Mucosa of rectum (tissue), 2 donors: ENCODE results near the gene LSMEM2.

Source experiments
- H3K27ac ChIP-seq, 2 donors: one replicate each; pipeline ENCODE4 v1.7.0; 2013; ENCODE audit warnings: inconsistent platforms in 2 of 2, low read depth in 2 of 2, low read length in 2 of 2
- H3K27me3 ChIP-seq, 2 donors: one replicate each; pipeline ENCODE4 v1.7.0; 2013; ENCODE audit warnings: low read length in 2 of 2; ENCODE audit not compliant: control insufficient read depth in 2 of 2, insufficient read depth in 2 of 2
- H3K36me3 ChIP-seq, 2 donors: one replicate each; pipeline ENCODE4 v1.7.0; 2013; ENCODE audit warnings: low read length in 2 of 2; ENCODE audit not compliant: control insufficient read depth in 2 of 2, insufficient read depth in 2 of 2
- H3K4me1 ChIP-seq, 2 donors: one replicate each; pipeline ENCODE4 v1.7.0; 2013; ENCODE audit warnings: low read length in 2 of 2, mild to moderate bottlenecking in 1 of 2; ENCODE audit not compliant: control insufficient read depth in 2 of 2, insufficient read depth in 2 of 2
- H3K4me3 ChIP-seq, 2 donors: one replicate each; pipeline ENCODE4 v1.7.0; 2013; ENCODE audit warnings: low read length in 2 of 2
- H3K9ac ChIP-seq, 2 donors: one replicate each; pipeline ENCODE4 v1.7.0; 2013; ENCODE audit warnings: low read length in 2 of 2, low read depth in 1 of 2, mild to moderate bottlenecking in 1 of 2
- H3K9me3 ChIP-seq, 2 donors: one replicate each; pipeline ENCODE4 v1.7.0; 2013; ENCODE audit warnings: low read length in 2 of 2; ENCODE audit not compliant: control insufficient read depth in 2 of 2
- donor health status: healthy.
- donor health status: Normal muscosa, but diverticular disease.

The LSMEM2 gene

GRCh38 chr3:50237133-50237651 lies 41.7 kb upstream of the LSMEM2 start:
- Histone ChIP-seq H3K9ac (peak overlapping the region; percentile 74 to 94), H3K36me3 (peaks cover 0 to 3% of the 10 kb centered on the region in 2 donors), H3K4me3 (peak overlapping the region; percentile 78 to 88), H3K27me3 (no peaks in the 10 kb centered on the region), H3K9me3 (no peaks in the 10 kb centered on the region), H3K4me1 (peaks cover 49 to 51% of the 10 kb centered on the region in 2 donors), H3K27ac (peak overlapping the region; percentile 78 to 91)

DNA sequence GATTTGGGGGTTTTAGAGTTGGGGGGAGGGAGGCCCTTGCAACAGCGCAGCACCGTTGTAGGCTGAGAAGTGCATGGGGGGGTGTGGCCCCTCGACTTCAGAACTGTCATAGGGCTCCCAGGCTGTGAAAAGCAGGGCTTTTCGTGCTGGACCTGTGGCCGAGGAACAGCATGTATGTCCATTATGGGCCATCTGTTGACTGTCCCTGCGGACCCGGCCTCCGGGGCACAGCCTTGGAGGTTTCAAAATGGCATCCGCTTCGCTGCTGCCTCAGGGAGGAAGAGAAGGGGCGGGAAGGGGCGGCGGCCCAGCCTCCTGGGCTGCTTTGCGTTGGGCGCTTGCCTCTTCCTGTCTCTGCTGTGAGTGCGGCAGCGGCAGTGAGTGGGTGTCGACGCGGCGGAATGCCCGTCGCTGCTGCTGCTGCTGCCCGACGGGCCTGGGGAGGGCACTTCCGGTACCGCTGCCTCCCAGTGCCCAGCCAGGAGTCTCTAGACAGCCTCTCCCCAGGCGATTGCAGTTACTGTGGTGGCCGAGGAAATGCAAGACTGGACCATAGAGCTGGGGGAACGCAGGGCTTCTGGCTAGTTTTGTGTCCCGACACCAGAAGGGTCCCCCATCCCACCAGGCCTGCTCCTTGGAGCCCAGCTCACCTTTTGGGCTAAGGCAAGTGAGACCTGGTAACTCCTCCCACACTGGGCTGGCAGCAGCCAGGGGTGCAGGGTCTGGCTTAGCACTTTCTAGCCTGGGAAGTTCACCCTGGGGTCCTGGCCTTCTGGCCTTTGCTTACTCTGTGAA lies 40.9 kb upstream of the LSMEM2 start:
- peak overlapping the region; percentile 74 to 94 for H3K9ac ChIP-seq
- H3K27me3 ChIP-seq = no peaks in the 10 kb centered on the region
- H3K9me3 ChIP-seq = no peaks in the 10 kb centered on the region
- peak overlapping the region; percentile 78 to 88 for H3K4me3 ChIP-seq
- peaks cover 57 to 59% of the 10 kb centered on the region in 2 donors for H3K4me1 ChIP-seq
- H3K36me3 ChIP-seq = peaks cover 0 to 3% of the 10 kb centered on the region in 2 donors
- peak overlapping the region; percentile 78 to 91 for H3K27ac ChIP-seq

GRCh38 chr3:50238549-50239026 lies 40.3 kb upstream of the LSMEM2 start:
- H3K9ac ChIP-seq = peak overlapping the region; percentile 25 to 56
- peaks cover 63 to 65% of the 10 kb centered on the region in 2 donors for H3K4me1 ChIP-seq
- H3K9me3 ChIP-seq = no peaks in the 10 kb centered on the region
- peaks cover 0 to 3% of the 10 kb centered on the region in 2 donors for H3K36me3 ChIP-seq
- H3K27ac ChIP-seq = peak overlapping the region; percentile 78 to 91
- no peaks in the 10 kb centered on the region for H3K27me3 ChIP-seq
- peak overlapping the region; percentile 78 to 88 for H3K4me3 ChIP-seq

DNA sequence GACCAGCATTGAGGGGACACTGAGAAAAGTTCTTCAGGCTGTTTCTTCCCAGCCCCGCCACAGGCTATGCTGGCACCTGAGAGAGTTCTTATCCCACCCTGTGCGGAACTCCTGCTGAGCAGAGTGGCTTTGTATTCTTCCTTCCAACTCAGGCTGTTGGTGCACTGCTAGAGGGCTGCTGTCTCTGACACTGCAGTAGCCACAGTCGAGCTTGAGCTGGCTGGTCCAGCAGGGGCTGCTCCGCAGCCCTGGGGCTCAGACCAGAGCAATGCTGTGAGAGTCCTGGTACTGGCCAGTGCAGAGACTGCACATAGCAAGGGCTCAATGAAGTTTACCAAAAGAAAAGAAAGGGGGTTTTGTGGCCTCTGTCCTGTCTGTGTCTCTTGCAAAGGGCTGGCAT lies 39.2 kb upstream of the LSMEM2 start:
- no peak overlapping the region for H3K4me3 ChIP-seq
- H3K9me3 ChIP-seq = no peaks in the 10 kb centered on the region
- no peak overlapping the region for H3K9ac ChIP-seq
- peaks cover 0 to 6% of the 10 kb centered on the region in 2 donors for H3K36me3 ChIP-seq
- no peaks in the 10 kb centered on the region for H3K27me3 ChIP-seq
- H3K27ac ChIP-seq = peak overlapping the region in 1 of 2 donors; percentile 9
- H3K4me1 ChIP-seq = peaks cover 65 to 71% of the 10 kb centered on the region in 2 donors

DNA sequence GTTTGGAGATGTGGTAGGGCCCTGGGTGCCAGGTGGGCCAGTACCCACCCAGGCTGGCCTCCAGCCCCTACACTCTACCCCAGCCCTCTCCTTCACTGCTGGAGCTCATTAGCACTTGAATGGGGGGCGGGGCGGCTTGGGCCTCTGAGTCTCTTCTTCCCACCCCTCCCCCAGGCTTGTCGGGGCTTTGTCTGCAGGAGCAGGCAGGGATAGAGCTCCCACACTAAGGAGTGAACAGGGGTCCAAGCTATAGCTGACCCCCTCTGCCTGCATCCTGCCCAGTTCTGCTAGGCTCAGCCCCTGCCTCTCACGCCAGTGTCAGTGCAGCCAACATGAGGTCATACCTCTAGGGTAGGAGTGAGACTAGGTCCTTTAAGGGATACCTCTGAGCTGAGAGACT lies 37.7 kb upstream of the LSMEM2 start:
- Histone ChIP-seq H3K36me3 (peaks cover 0 to 6% of the 10 kb centered on the region in 2 donors), H3K4me3 (no peak overlapping the region), H3K4me1 (peaks cover 71 to 72% of the 10 kb centered on the region in 2 donors), H3K27ac (peak overlapping the region in 1 of 2 donors; percentile 79), H3K27me3 (no peaks in the 10 kb centered on the region), H3K9me3 (no peaks in the 10 kb centered on the region), H3K9ac (peak overlapping the region in 1 of 2 donors; percentile 26)

DNA sequence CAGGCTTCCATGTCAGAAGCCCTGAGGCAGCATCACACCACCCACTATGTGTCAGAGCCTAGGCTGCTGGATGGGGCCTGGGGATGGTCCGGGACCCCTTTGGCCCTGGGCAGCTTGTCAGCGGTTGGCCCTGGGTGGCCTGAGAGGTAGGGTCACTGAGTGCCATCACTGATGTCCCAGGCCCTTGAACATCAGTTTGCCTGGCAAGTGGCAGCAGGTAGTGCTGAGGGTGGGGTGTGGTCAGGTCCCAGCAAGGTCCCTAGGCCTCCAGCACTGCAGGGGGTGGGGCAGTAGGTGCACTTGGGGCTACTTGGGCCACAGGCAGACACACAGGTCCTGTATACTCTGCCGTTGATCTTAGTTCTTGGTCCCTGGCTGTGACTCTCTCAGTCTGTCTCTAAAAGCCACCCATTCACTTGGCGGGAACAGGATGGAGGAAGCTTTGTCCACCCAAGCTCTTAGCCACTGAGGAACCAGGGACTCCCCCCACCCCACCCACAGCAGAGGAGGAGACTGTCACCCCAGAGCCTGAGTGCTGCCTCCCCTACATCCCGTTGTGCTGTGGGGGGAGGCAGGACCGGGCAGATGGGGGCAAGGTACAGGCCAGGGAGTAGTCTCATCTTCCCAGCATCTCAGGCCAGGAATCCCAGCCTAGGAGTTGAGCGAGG lies 37.0 kb upstream of the LSMEM2 start:
- H3K4me1 ChIP-seq = peaks cover 73 to 75% of the 10 kb centered on the region in 2 donors
- no peaks in the 10 kb centered on the region for H3K9me3 ChIP-seq
- no peaks in the 10 kb centered on the region for H3K27me3 ChIP-seq
- H3K36me3 ChIP-seq = peaks cover 0 to 6% of the 10 kb centered on the region in 2 donors
- peak overlapping the region in 1 of 2 donors; percentile 26 for H3K9ac ChIP-seq
- H3K4me3 ChIP-seq = no peak overlapping the region
- H3K27ac ChIP-seq = peak overlapping the region; percentile 63 to 79

DNA sequence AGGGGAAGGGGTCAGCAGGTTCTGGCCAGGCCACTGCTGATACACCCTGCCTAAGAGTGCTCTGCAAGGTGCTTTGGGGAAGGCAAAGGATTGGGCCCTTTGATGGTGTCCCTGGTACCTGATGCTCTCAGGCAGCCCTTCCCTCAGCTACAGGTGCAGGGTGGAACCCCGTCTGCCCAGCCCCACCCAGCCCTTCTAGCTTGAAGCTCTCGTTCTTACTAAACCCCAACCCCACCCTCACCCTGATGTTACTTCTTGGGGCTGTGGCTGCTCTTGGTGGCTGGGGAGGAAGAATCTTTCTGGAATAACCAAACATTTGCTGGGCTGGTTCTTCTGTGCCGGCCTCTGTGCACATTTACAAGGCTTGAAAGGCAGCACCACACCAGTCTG lies 36.5 kb upstream of the LSMEM2 start:
- Histone ChIP-seq H3K4me3 (no peak overlapping the region), H3K36me3 (peaks cover 0 to 9% of the 10 kb centered on the region in 2 donors), H3K9ac (peak overlapping the region in 1 of 2 donors; percentile 9), H3K27ac (peak overlapping the region; percentile 63 to 79), H3K4me1 (peaks cover 72 to 76% of the 10 kb centered on the region in 2 donors), H3K27me3 (no peaks in the 10 kb centered on the region), H3K9me3 (no peaks in the 10 kb centered on the region)

- Histone ChIP-seq H3K27me3 (no peaks in the 10 kb centered on the region), H3K4me3 (peak overlapping the region in 1 of 2 donors; percentile 37), H3K9ac (peak overlapping the region; percentile 22 to 61), H3K27ac (peak overlapping the region; percentile 63 to 79), H3K4me1 (peaks cover 71 to 75% of the 10 kb centered on the region in 2 donors), H3K9me3 (no peaks in the 10 kb centered on the region), H3K36me3 (peaks cover 0 to 11% of the 10 kb centered on the region in 2 donors)
These were observed 35.9 kb upstream of the LSMEM2 start for GRCh38 chr3:50242851-50243542.

DNA sequence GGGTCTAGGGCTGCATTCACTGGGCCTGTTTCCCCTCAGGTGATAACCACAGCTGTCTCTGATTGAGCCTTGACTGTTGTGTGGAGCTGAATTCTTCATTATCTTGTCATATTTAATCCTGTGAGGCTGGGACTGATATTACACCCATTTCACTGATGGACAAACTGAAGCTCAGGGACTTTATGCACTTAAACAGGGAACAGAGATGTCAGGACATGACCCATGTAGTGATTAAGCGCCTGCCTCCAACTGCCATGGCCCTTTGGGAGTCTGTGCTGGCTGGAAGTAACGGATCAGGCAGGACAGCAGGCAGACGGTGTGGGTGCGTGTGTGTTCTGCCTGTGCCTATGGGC lies 35.4 kb upstream of the LSMEM2 start:
- Histone ChIP-seq H3K4me1 (peaks cover 71 to 75% of the 10 kb centered on the region in 2 donors), H3K36me3 (peaks cover 0 to 11% of the 10 kb centered on the region in 2 donors), H3K4me3 (peak overlapping the region in 1 of 2 donors; percentile 37), H3K9me3 (no peaks in the 10 kb centered on the region), H3K9ac (peak overlapping the region; percentile 22 to 61), H3K27me3 (no peaks in the 10 kb centered on the region), H3K27ac (peak overlapping the region; percentile 49 to 79)
